K562 (cell line): ENCODE measurements around the gene LMAN2. TPM values are rescaled to one million over a fixed set of nuclear protein-coding genes. Genes with fewer than 3 reads are reported as not detected.
A peak's percentile ranks its signal among the peaks of the same experiment; 100 is the strongest.

Experiments used
- ATAC-seq: fragments of 200-7000 bp; cut with Tn5 transposase; 3 replicates; pipeline ENCODE4 v1.9.1; 2020; ENCODE audit warnings: moderate library complexity
- BruUV-seq: library from RNA; stranded (reverse); fragments of 400-500 nt; replicated peaks from 2 replicates; lab custom pipeline; 2021; lab: Mats Ljungman, UMichigan
- CTCF ChIA-PET: fragments of 300-600 bp; formaldehyde crosslinking; extraction: SDS; loops from one replicate; lab custom pipeline; 2021; ENCODE audit warnings: low intra/inter-chr PET ratio; lab: Yijun Ruan, JAX
- POLR2A ChIA-PET: fragments of 300-600, 350-650 bp; sonication (Branson Sonifier 250); formaldehyde crosslinking; extraction: SDS; loops from one replicate; lab custom pipeline; 2021; ENCODE audit warnings: antibody characterized with exemption, inconsistent platforms; lab: Yijun Ruan, JAX
- DNase-seq, 4 experiments: peaks; one replicate each; pipeline versions ENCODE4 v3.0.0 to v3.0.0-alpha.2; 2011 to 2018; ENCODE audit warnings: low spot score in 3 of 4, mixed read lengths in 3 of 4; ENCODE audit errors: extremely low read depth in 1 of 4
- FAIRE-seq: peaks from 2 replicates; lab custom pipeline; 2011; peaks lifted over from hg19 to GRCh38; lab: Jason Lieb, UNC
- H2AFZ ChIP-seq: 2 replicates; pipeline ENCODE4 v1.6.0; 2011; ENCODE audit warnings: low read depth, low read length, control low read depth, inconsistent platforms
- H3K27ac ChIP-seq: fragments of 200-600 bp; 3 replicates; pipeline ENCODE4 v1.8.0; 2011; ENCODE audit warnings: low read depth, mild to moderate bottlenecking, control low read depth, inconsistent platforms, low read length, moderate library complexity, mixed read lengths; ENCODE audit errors: extremely low read depth
- H3K27me3 ChIP-seq, 2 experiments: fragments of 300-600 bp in 1 of 2; 2 replicates in 1 of 2; 3 replicates in 1 of 2; pipeline versions ENCODE4 v1.6.0 to v1.8.0; 2011; ENCODE audit warnings: inconsistent platforms in 2 of 2, low read length in 2 of 2, mild to moderate bottlenecking in 1 of 2, mixed read lengths in 1 of 2, moderate library complexity in 1 of 2; ENCODE audit not compliant: control insufficient read depth in 2 of 2, insufficient read depth in 2 of 2
- H3K36me3 ChIP-seq: fragments of 300-600 bp; 3 replicates; pipeline ENCODE4 v1.8.0; 2011; ENCODE audit warnings: mild to moderate bottlenecking, low read length, inconsistent platforms; ENCODE audit not compliant: control insufficient read depth, insufficient read depth
- H3K4me1 ChIP-seq, 2 experiments: fragments of 200-600 bp in 1 of 2; replicated peaks in 1 of 2; 2 replicates in 1 of 2; 3 replicates in 1 of 2; pipeline versions ENCODE4 v1.5.1 to v1.8.0; 2011; ENCODE audit warnings: inconsistent platforms in 2 of 2, low read length in 2 of 2, mild to moderate bottlenecking in 1 of 2, mixed read lengths in 1 of 2, moderate library complexity in 1 of 2; ENCODE audit not compliant: control insufficient read depth in 2 of 2, insufficient read depth in 2 of 2
- H3K4me2 ChIP-seq: 2 replicates; pipeline ENCODE4 v1.6.1; 2011; ENCODE audit warnings: low read length, control low read depth, inconsistent platforms, mixed read lengths; ENCODE audit not compliant: insufficient read depth
- H3K4me3 ChIP-seq: fragments of 200-600 bp; sonication (generic), shearing (Covaris generic); 2 replicates; pipeline ENCODE4 v1.5.1; 2016; ENCODE audit warnings: control low read depth, inconsistent platforms
- H3K79me2 ChIP-seq: fragments of 200-600 bp; 3 replicates; pipeline ENCODE4 v1.8.0; 2011; ENCODE audit warnings: low read length, inconsistent platforms; ENCODE audit not compliant: control insufficient read depth, insufficient read depth
- H3K9ac ChIP-seq, 2 experiments: 2 replicates each; pipeline versions ENCODE4 v1.6.0 to v1.6.1; 2011; ENCODE audit warnings: low read depth in 2 of 2, low read length in 2 of 2, control low read depth in 1 of 2, inconsistent platforms in 1 of 2, mild to moderate bottlenecking in 1 of 2, mixed read lengths in 1 of 2; ENCODE audit not compliant: insufficient read depth in 1 of 2
- H3K9me1 ChIP-seq: one replicate; pipeline ENCODE4 v1.6.0; 2011; ENCODE audit warnings: inconsistent platforms, mild to moderate bottlenecking, low read length, moderate library complexity; ENCODE audit not compliant: control insufficient read depth, insufficient read depth
- H3K9me3 ChIP-seq: replicated peaks from 2 replicates; pipeline ENCODE4 v1.5.1; 2011; ENCODE audit warnings: low read depth, low read length, inconsistent platforms; ENCODE audit not compliant: control insufficient read depth, insufficient read depth
- H4K20me1 ChIP-seq: replicated peaks from 2 replicates; pipeline ENCODE4 v1.6.1; 2011; ENCODE audit warnings: low read length, inconsistent platforms, mixed read lengths; ENCODE audit not compliant: control insufficient read depth, insufficient read depth
- GABPA ChIP-seq: fragments of 200-800 bp; sonication (Bioruptor generic); conservative IDR thresholded peaks from 2 replicates; pipeline ENCODE4 v1.6.1; 2016; ENCODE audit warnings: low read depth, missing genetic modification characterization, missing compliant biosample characterization
- GATAD2A ChIP-seq: fragments of 450-650 bp; IDR thresholded peaks from 2 replicates; pipeline ENCODE4 v1.6.1; 2017
- GTF2E2 ChIP-seq: fragments of 200-800 bp; sonication (Bioruptor generic); IDR thresholded peaks from 2 replicates; pipeline ENCODE4 v1.6.1; 2016; ENCODE audit warnings: missing genetic modification characterization, missing compliant biosample characterization
- HES1 ChIP-seq: fragments of 450-650 bp; IDR thresholded peaks from 2 replicates; pipeline ENCODE4 v1.6.1; 2016; ENCODE audit warnings: low read depth, mild to moderate bottlenecking, moderate library complexity
- NR1H2 ChIP-seq: sonication (generic); formaldehyde crosslinking; IDR thresholded peaks from 2 replicates; pipeline ENCODE4 v1.4.0; 2020; ENCODE audit warnings: mild to moderate bottlenecking, missing genetic modification reagents
- NR2C1 ChIP-seq, 2 experiments: fragments of 450-650 bp; IDR thresholded peaks; 2 replicates each; pipeline ENCODE4 v1.6.1; 2017; ENCODE audit warnings: mild to moderate bottlenecking in 2 of 2, antibody characterized with exemption in 1 of 2, inconsistent platforms in 1 of 2, missing compliant biosample characterization in 1 of 2, missing genetic modification characterization in 1 of 2
- SMARCA4 ChIP-seq: fragments of 450-650 bp; IDR thresholded peaks from 2 replicates; pipeline ENCODE4 v1.6.1; 2016
- SPI1 ChIP-seq: IDR thresholded peaks from 2 replicates; pipeline ENCODE4 v1.6.1; 2011; ENCODE audit warnings: low read depth, low read length, control low read depth, borderline replicate concordance
- SRSF1 ChIP-seq: fragments of 200-400 bp; formaldehyde crosslinking; IDR thresholded peaks from 2 replicates; pipeline ENCODE4 v1.6.1; 2017; ENCODE audit warnings: mild to moderate bottlenecking, low read depth, low read length, moderate library complexity
- TSHZ1 ChIP-seq: fragments of 250-450 bp; sonication (Bioruptor Pico); IDR thresholded peaks from 2 replicates; pipeline ENCODE4 v1.4.0; 2020; ENCODE audit warnings: mild to moderate bottlenecking, moderate library complexity
- VEZF1 ChIP-seq: fragments of 200-800 bp; sonication (Bioruptor generic); IDR thresholded peaks from 2 replicates; pipeline ENCODE4 v1.6.1; 2017; ENCODE audit warnings: missing genetic modification characterization, missing compliant biosample characterization
- ZBTB12 ChIP-seq: fragments of 250-450 bp; sonication (Bioruptor Pico); IDR thresholded peaks from 2 replicates; pipeline ENCODE4 v1.4.0; 2020
- ZKSCAN8 ChIP-seq: fragments of 200-800 bp; sonication (Bioruptor generic); IDR thresholded peaks from 2 replicates; pipeline ENCODE4 v1.6.1; 2016; ENCODE audit warnings: missing genetic modification characterization, missing compliant biosample characterization
- ZNF444 ChIP-seq: fragments of 250-450 bp; sonication (Bioruptor Pico); IDR thresholded peaks from 2 replicates; pipeline ENCODE4 v1.4.0; 2020; ENCODE audit warnings: mild to moderate bottlenecking, moderate library complexity
- ZNF77 ChIP-seq: fragments of 250-450 bp; sonication (Bioruptor Pico); IDR thresholded peaks from 2 replicates; pipeline ENCODE4 v1.5.0; 2020
- WGBS: fragments of 100-300 bp; shearing (Covaris generic); methylation state at CpG from one replicate; pipeline ENCODE4 v1.1.6; 2016; ENCODE audit warnings: low coverage, mixed read lengths; ENCODE audit not compliant: insufficient coverage; ENCODE audit errors: missing lambda C conversion rate; 5-methylcytosine and 5-hydroxymethylcytosine counted together
- in situ Hi-C: fragments of 300-500 bp; cut with MboI; formaldehyde crosslinking; loops from 4 replicates; pipeline ENCODE4 v1.15.0; 2018; ENCODE audit warnings: inconsistent platforms, mixed read lengths
- intact Hi-C: fragments of 100-400 bp; cut with micrococcal nuclease; formaldehyde crosslinking; loops from 2 replicates; pipeline ENCODE4 v1.14.2; 2022
- polyA plus RNA-seq, 8 experiments: library from polyadenylated mRNA; depleted of rRNA in 4 of 8; stranded (reverse) in 5 of 8; unstranded in 3 of 8; fragments of >200 nt; fragmentation: Nextera tagmentation in 2 of 8; fragmentation: Illumina TruSeq in 1 of 8; extraction: Ambion mirVana in 2 of 8; extraction: Trizol in 1 of 8; gene quantifications; 2 replicates each; pipeline versions ENCODE4 v1.2.1 to v1.2.3, GENCODE V29; 2011 to 2014; ENCODE audit warnings: inconsistent platforms in 1 of 8, missing spikeins in 1 of 8
- total RNA-seq, 7 experiments: library from RNA; depleted of rRNA in 6 of 7; stranded (reverse); fragments of >200 nt in 6 of 7; fragmentation: Illumina TruSeq in 2 of 7; extraction: Trizol in 2 of 7; gene quantifications; 2 replicates each; pipeline versions ENCODE4 v1.2.1 to v1.2.3, GENCODE V29; 2011 to 2021; ENCODE audit warnings: low replicate concordance in 1 of 7

Gene LMAN2
- total and polyA plus RNA-seq, 9 of the 15 experiments (the other 6 are each of a cell fraction or from before 2014, with no cell fraction given): 2.7 to 254 (median 136) TPM

- in situ Hi-C loops (no loop called here), intact Hi-C loops (loop anchor here (1.0 to 5.0 kb wide), 2 partner anchors 168 to 186 kb away; partner anchors contain the start of gene NSD1)
- Histone ChIP-seq H3K9ac (peak overlapping the region in 1 of 2 experiments; percentile 6; a peak in 1 of 4 replicates), H3K79me2 (peaks cover 40% of the 10 kb centered on the region), H3K36me3 (peaks cover 58% of the 10 kb centered on the region), H3K4me3 (no peak overlapping the region), H3K4me1 (peaks cover 20 to 26% of the 10 kb centered on the region in 2 experiments), H3K9me1 (no peaks in the 10 kb centered on the region), H3K27me3 (no peaks in the 10 kb centered on the region), H3K4me2 (peak overlapping the region; percentile 31; the same call in 1 of the 2 replicates), H3K9me3 (no peaks in the 10 kb centered on the region), H2AFZ (no peak overlapping the region), H3K27ac (peak overlapping the region; percentile 58; the same call in 2 of the 3 replicates), H4K20me1 (peaks cover 10% of the 10 kb centered on the region)
- BruUV-seq: no TSS peak
- CTCF ChIA-PET: interaction anchor here (0.6 kb wide), 1 partner anchor 33 kb away, joined by 5 read pairs; no protein-coding TSS in a partner anchor
- POLR2A ChIA-PET: interaction anchor here (0.6 to 1.4 kb wide), 3 partner anchors 10 to 607 kb away, joined by 3 to 9 read pairs (median 4); partner anchors contain the start of gene MXD3
- WGBS: 4% methylated on average over 4 of the region's 4 CpGs
- peak; percentile 57 to 79 (median 66) for DNase-seq
- FAIRE-seq: peak; percentile 82
- ATAC-seq: peak; percentile 72
- TF ChIP-seq GABPA (tag) (peak; percentile 72), NR1H2 (CRISPR knock-in tag) (no peak), ZBTB12 (0 out of 2 replicates have a peak, but pooled peaks have one; percentile 38), SMARCA4 (peak; percentile 50; the same call in 1 of the 2 replicates), SRSF1 (no peak), ZNF444 (no peak), GTF2E2 (tag) (no peak), VEZF1 (CRISPR knock-in tag) (peak; percentile 77), TSHZ1 (no peak), ZNF77 (no peak), GATAD2A (0 out of 2 replicates have a peak, but pooled peaks have one; percentile 32), HES1 (no peak), NR2C1 (IDR thresholded peaks at IDR 0.05) (no peak), NR2C1 (tag; IDR thresholded peaks at IDR 0.05) (no peak), SPI1 (peak; percentile 93), ZKSCAN8 (CRISPR knock-in tag) (no peak)
Measured at GRCh38 chr5:177300236-177300880, 51.1 kb downstream of the LMAN2 start.
